ENCODE results near the gene TOPBP1. TPM values are rescaled to one million over a fixed set of nuclear protein-coding genes. Genes with fewer than 3 reads are reported as not detected.

TOPBP1 gene
- total RNA-seq, 4 donors from 2014 or later: 15.6 to 29.1 (median 17.5) TPM

GRCh38 chr3:133703915-133704314 is 42.2 kb upstream of the TOPBP1 start:
- H3K4me3 ChIP-seq: no peak overlapping the region
- TF ChIP-seq POLR2A (IDR thresholded peaks at IDR 0.05; ENCODE audit: low read depth) (no peak), POLR2AphosphoS5 (IDR thresholded peaks at IDR 0.05) (no peak), EP300 (IDR thresholded peaks at IDR 0.05) (no peak)
- TF ChIP-seq, protein P1, sequence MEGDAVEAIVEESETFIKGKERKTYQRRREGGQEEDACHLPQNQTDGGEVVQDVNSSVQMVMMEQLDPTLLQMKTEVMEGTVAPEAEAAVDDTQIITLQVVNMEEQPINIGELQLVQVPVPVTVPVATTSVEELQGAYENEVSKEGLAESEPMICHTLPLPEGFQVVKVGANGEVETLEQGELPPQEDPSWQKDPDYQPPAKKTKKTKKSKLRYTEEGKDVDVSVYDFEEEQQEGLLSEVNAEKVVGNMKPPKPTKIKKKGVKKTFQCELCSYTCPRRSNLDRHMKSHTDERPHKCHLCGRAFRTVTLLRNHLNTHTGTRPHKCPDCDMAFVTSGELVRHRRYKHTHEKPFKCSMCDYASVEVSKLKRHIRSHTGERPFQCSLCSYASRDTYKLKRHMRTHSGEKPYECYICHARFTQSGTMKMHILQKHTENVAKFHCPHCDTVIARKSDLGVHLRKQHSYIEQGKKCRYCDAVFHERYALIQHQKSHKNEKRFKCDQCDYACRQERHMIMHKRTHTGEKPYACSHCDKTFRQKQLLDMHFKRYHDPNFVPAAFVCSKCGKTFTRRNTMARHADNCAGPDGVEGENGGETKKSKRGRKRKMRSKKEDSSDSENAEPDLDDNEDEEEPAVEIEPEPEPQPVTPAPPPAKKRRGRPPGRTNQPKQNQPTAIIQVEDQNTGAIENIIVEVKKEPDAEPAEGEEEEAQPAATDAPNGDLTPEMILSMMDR (IDR thresholded peaks at IDR 0.05): no peak
- intact Hi-C loops (cut with DNase I): no loop called here
- 38% methylated on average over 1 of the region's 1 CpG for WGBS
- H3K27ac ChIP-seq (replicated peaks in 1 of 4): no peak overlapping the region
- no peaks in the 10 kb centered on the region for H3K9me3 ChIP-seq
- H3K36me3 ChIP-seq: no peaks in the 10 kb centered on the region
- no peak for DNase-seq (ENCODE audit: extremely low spot score)
- H3K27me3 ChIP-seq: no peaks in the 10 kb centered on the region
- H3K4me1 ChIP-seq: no peaks in the 10 kb centered on the region

GRCh38 chr3:133701435-133702358 is 40.0 kb upstream of the TOPBP1 start:
- TF ChIP-seq, protein P1 (IDR thresholded peaks at IDR 0.05): no peak
- TF ChIP-seq POLR2AphosphoS5 (IDR thresholded peaks at IDR 0.05) (no peak), POLR2A (IDR thresholded peaks at IDR 0.05; ENCODE audit: low read depth) (no peak), EP300 (IDR thresholded peaks at IDR 0.05) (no peak)
- WGBS: 80% methylated on average over 7 of the region's 7 CpGs
- Histone ChIP-seq H3K4me1 (no peaks in the 10 kb centered on the region), H3K36me3 (no peaks in the 10 kb centered on the region), H3K9me3 (peaks cover 0 to 4% (median 0%) of the 10 kb centered on the region in 4 donors), H3K27me3 (no peaks in the 10 kb centered on the region), H3K4me3 (no peak overlapping the region), H3K27ac (replicated peaks in 1 of 4) (no peak overlapping the region)
- DNase-seq (ENCODE audit: extremely low spot score): peak; percentile 83
- intact Hi-C loops (cut with DNase I): no loop called here

DNA sequence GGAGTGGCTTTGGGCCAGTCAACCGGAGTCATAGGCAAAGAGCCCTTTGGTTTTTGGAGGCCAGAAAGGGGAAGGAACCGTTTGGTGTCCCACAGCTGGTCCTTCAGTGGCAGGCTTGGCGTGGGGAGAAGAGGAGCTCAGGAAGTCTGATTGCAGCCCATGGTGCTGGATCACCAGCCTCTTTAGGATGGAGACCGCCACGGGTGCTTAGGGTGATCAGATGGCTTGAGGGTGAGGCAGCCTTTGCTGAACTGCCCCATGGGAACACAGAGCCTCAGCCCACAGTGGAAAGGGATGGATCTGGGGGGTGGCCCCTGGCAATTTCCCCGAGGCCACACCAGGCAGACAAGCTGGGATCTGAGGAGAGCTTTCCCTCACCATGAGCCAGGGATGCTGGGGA is 38.6 kb upstream of the TOPBP1 start:
- peaks cover 0 to 4% (median 0%) of the 10 kb centered on the region in 4 donors for H3K9me3 ChIP-seq
- intact Hi-C loops (cut with DNase I): no loop called here

DNA sequence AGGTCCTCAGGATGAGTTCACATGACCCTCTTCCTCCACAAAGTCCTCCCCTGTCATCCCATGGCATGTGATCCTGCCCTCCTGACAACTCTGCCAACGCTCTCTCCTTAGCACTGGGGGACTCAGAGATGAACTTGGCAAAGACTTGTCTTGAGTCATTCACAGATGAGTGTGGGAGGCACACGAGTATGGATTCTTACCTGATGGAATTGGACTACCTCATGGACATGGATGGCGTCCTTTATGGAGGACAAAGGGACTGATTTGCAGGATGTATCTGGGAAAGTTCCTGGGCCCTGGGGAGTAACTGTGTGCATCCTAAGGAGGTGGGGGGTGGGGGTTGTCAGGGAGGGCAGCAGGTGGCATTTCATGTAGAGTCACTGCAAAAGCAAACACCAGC is 38.2 kb upstream of the TOPBP1 start:
- intact Hi-C loops (cut with DNase I): no loop called here

More for the DNA sequence above, 38.6 kb upstream of the TOPBP1 start:
- no peak overlapping the region for H3K27ac ChIP-seq (replicated peaks in 1 of 4)
- no peak for DNase-seq (ENCODE audit: extremely low spot score)
- H3K4me3 ChIP-seq: no peak overlapping the region
- H3K27me3 ChIP-seq: no peaks in the 10 kb centered on the region
- WGBS: 76% methylated on average over 6 of the region's 6 CpGs
- TF ChIP-seq EP300 (IDR thresholded peaks at IDR 0.05): no peak
- no peaks in the 10 kb centered on the region for H3K36me3 ChIP-seq
- H3K4me1 ChIP-seq: no peaks in the 10 kb centered on the region

GRCh38 chr3:133699467-133699866 is 37.7 kb upstream of the TOPBP1 start:
- 75% methylated on average over 2 of the region's 2 CpGs for WGBS
- H3K27ac ChIP-seq (replicated peaks in 1 of 4): no peak overlapping the region
- H3K9me3 ChIP-seq: peaks cover 0 to 4% (median 0%) of the 10 kb centered on the region in 4 donors
- H3K4me1 ChIP-seq: no peaks in the 10 kb centered on the region
- intact Hi-C loops (cut with DNase I): no loop called here
- TF ChIP-seq EP300 (IDR thresholded peaks at IDR 0.05) (no peak), POLR2AphosphoS5 (IDR thresholded peaks at IDR 0.05) (no peak), POLR2A (IDR thresholded peaks at IDR 0.05; ENCODE audit: low read depth) (no peak)
- TF ChIP-seq, protein P1 (IDR thresholded peaks at IDR 0.05): no peak
- DNase-seq (ENCODE audit: extremely low spot score): peak; percentile 75
- H3K4me3 ChIP-seq: no peak overlapping the region
- no peaks in the 10 kb centered on the region for H3K36me3 ChIP-seq
- no peaks in the 10 kb centered on the region for H3K27me3 ChIP-seq

More for the DNA sequence above, 38.2 kb upstream of the TOPBP1 start:
- DNase-seq (ENCODE audit: extremely low spot score): peak; percentile 83
- H3K27ac ChIP-seq (replicated peaks in 1 of 4): no peak overlapping the region
- no peak overlapping the region for H3K4me3 ChIP-seq
- 88% methylated on average over 3 of the region's 3 CpGs for WGBS
- TF ChIP-seq, protein P1 (IDR thresholded peaks at IDR 0.05): no peak
- TF ChIP-seq POLR2A (IDR thresholded peaks at IDR 0.05; ENCODE audit: low read depth): no peak
- TF ChIP-seq EP300 (IDR thresholded peaks at IDR 0.05): no peak
- TF ChIP-seq POLR2AphosphoS5 (IDR thresholded peaks at IDR 0.05): no peak
- H3K27me3 ChIP-seq: no peaks in the 10 kb centered on the region
- H3K36me3 ChIP-seq: no peaks in the 10 kb centered on the region
- H3K9me3 ChIP-seq: peaks cover 0 to 4% (median 0%) of the 10 kb centered on the region in 4 donors
- no peaks in the 10 kb centered on the region for H3K4me1 ChIP-seq

All from esophagus muscularis mucosa (tissue), 4 donors.